HG02678 (cell line): ENCODE data around the gene SMNDC1.

Source experiments
- ATAC-seq: cut with Tn5 transposase; IDR thresholded peaks from one replicate; pipeline ENCODE4 v1.9.1; 2021; ENCODE audit warnings: mild to moderate bottlenecking, moderate library complexity; ENCODE audit not compliant: unreplicated experiment

SMNDC1 gene

DNA sequence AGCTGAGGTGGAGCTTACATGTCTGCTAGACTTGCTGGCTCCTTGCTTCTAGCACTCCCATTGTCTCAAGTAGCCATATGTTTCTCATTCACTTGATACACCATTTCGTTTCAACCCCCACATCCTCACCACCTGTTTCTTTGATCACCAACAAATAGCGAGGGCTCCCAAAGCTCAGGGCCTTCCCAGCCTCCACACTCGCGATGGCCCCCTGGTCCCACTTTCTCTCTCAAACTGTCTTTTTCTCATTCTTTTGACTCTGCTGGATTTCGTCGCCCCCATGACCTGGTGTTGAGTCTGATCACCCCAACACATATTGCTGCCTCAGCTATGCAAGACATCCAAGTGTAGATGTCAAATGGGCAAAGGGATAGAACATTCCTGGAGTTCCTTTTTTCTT lies 26.0 kb upstream of the SMNDC1 start:
- ATAC-seq: no peak

DNA sequence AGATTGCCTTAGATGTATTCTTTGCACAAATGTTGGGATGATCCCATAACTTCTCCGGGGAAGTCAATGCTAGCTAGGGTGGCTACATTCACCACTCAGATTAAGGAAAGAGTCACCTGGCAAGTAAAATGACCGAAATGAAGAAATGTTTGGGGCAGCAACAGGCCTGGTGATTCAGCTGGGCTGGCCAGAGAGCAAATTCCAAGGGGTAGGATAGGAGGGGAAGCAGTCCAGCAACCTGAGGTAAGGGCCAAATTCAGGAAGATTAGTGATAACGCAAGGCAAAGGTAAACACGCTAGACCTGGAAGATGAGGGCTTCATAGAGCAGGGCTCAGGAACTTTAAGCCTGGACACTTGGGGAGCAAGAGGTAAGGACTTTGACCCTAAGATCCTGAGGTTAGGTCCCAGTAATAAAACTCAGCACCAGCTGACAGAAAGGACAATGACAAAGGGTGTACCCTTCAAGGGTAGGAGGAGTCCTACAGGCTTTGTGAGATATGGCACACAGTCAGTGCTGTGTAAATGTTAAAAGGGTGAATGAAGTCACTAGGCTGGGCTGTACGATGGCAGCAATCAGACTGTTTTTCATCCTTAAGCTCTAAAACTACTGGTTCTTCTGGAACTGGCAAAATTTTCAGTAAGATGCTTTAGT lies 22.7 kb upstream of the SMNDC1 start:
- ATAC-seq: no peak

DNA sequence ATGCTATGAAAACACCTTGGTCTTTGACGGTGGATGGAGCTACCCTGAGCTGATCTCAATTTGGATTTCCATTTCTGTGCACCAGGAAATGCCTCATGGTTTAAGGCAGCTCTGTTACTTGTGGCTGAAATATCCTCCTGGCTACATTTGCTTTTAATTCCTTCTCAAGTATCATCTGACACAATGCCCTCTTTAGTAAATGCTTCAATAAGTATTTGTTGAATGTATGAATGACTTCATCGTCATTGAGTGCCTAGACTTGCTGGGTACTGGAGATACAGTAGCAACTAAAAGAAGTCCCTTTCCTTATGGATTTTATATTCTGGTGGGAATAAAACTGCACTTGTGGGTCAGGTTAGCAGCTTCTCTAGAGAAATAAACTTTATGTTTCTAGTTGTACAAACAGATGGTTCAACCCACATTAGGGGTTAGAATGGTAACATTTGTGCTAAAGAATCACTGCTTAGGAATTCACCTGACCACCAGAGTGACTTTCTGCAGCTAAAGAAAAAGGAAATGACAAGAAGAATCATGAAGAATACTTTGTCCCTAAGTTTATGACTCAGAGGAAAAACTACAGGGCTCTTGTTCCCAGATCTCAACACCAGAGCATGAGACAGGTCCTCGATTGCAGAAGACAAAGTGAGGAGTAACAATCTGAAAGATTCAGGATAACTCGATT lies 21.8 kb upstream of the SMNDC1 start:
- no peak for ATAC-seq

DNA sequence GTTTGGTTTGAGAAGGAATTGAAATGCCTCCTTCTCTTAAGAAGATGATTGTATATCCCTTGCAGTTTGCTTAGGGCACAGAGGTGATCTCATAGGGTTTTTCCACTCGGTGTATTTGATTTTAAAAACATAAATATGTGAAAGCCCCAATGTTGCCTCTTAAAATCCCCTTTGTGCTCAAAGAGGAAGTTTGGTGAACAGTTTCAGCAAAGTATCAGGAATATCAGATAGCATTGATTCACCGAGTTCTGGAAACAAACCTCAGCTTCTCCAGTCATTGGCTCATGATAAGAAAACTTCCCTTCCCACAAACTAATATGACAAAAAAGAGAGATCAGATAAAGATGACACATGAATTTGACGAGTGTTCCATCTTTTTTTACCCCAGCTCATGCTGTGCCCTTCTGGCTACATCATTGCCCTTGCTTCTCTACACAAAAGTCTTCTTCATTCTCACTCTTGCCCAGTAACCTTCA lies 20.1 kb upstream of the SMNDC1 start:
- peak; percentile 49 for ATAC-seq

DNA sequence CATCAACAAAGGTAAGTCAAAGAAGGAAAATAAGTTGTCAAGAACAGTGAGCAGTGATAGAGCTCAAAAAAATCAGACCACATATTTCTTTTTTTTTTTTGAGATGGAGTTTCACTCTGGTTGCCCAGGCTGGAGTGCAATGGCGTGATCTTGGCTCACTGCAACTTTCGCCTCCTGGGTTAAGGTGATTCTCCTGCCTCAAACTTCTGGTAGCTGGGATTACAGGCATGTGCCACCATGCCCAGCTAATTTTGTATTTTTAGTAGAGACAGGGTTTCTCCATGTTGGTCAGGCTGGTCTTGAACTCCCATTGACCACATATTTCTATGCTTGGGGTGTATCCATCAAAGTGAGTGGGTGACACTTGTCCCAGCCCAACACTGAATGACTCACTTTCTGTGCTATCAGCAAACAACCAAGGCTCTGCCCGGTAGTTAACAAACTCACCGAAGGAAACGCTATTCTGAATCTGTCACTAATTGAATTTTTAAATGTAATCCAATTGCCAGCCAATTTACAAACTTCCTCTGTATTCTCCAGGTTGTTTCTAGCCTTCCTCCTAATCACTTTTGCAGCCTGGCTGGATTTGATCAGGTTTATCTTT lies 19.6 kb upstream of the SMNDC1 start:
- ATAC-seq: peak; percentile 54

DNA sequence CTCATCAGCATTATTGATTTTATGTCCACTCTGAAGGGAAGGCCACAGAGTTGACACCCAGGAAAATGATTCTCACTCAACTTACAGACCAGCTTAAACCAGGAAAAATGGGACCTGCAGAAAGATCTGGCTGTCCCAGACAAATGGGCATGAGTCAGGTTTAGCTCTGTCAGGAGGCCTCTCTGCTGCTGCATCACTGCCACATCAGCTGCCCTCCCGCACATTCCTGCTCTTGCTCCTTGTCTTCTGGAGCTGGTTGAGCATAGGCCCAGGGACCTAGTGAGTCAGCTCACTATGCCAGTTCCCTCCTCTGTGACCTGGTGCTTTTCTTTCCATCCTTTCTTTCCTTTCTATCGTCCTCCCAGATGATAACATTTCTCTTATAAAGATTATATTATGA lies 18.8 kb upstream of the SMNDC1 start:
- ATAC-seq: no peak

DNA sequence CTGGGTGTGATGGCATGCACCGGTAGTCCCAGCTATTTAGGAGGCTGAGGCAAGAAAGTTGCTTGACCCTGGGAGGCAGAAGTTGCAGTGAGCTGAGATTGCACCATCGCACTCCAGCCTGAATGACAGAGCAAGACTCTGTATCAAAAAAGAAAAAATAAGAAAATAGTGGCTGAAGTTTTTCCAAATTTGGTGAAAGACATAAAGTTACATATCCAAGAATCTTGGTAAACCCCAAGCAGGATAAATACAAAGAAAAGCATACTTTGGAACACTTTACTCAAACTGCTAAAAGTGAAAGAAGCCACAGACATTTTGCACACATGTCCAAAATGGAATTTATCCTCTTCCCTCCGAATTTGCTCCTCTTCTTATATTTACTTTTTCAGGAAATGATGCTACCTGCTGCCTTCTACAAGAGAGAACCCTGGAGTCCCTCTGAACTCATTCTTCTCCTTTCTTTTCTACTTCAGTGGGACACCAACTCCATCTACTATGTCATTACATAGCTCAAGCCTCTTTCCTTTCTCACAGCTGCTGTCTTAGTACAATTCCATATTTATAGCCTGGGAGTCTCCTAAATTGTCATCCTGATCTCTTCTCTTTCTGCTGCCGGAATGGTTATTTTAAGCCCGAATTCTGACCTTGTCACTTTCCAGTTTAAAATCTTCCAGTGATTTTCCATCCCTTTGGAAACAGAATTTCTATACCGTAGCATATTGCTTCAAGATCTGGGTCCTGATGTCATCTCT lies 17.3 kb upstream of the SMNDC1 start:
- no peak for ATAC-seq

DNA sequence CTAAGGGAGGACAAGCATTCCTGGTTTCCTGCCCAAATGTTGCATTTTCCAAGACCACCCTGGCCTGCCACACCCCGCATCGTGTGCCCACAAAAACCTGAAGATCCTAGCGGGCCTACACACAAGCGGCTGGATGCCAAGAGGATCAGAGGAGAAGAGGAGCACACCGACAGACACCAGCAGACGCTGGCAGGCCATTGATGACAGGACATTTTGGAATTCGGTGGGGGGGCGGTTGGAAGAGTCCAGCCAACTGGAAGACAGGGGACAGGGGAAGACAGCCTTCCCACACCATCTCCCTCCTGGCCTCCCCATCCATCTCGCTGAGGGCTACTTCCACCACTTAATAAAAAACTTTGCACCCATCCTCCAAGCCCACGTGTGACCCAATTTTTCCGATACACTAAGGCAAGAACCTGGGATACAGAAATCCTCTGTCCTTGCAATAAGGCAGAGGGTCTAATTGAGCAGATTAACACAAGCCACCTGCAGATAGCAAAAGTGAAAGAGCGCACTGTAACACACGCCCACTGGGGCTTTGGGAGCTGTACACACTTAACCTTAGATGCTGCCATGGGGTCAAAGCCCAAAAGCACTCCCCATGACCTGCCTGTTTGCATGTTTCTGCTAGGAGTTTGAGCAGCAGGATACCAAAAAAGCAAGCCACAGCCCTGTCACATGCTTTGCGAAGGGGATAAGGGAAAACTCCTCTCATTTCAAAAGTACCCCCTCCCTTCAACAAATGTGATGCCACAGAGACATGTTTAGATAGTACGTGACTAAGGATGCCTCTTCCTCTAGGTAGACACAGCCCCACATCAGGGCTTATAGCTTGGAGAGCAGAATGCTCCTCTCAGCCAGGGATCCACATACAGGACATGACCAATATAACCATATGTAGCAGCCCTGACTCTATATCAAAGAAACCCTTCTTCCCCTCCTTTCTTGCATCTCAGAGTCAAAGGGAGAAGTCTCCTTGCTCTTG lies 13.4 kb upstream of the SMNDC1 start:
- no peak for ATAC-seq

DNA sequence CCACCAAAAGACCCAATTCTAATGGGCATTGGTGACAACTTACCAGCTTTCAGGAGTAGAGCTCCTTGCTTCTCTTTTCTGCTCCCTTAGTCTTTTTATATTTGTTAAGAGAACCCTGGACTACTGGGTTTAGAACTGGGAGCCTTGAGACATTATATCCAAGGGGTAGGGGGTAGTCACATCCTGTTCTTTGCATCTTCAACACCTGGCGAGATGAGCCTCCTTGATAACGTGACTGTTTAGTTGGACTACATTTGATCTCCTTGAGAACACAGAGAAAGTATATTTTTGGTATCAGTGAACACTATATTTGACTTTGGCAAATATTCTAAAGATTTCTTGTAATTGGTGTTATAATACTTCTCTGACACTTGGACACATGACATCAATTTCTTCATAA lies 9.0 kb upstream of the SMNDC1 start:
- ATAC-seq: no peak

DNA sequence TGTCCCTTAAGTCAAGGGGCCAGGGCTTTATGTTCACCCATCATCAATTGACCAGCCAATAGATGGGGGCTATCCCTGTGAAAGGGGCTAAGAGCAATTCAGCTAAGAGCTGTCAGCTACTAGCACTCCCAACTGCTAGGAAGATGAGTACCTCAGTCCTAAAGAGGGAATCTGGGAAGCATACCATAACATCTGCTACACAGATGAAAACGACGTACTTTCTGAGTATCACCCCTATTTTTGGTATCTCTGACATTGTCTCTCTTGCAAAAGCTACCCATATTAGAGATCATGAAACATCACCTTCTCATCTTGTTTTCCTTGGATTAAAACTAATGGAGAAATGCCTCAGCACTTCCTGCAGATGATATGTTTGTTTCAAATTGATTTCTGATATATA lies 7.5 kb upstream of the SMNDC1 start:
- no peak for ATAC-seq

DNA sequence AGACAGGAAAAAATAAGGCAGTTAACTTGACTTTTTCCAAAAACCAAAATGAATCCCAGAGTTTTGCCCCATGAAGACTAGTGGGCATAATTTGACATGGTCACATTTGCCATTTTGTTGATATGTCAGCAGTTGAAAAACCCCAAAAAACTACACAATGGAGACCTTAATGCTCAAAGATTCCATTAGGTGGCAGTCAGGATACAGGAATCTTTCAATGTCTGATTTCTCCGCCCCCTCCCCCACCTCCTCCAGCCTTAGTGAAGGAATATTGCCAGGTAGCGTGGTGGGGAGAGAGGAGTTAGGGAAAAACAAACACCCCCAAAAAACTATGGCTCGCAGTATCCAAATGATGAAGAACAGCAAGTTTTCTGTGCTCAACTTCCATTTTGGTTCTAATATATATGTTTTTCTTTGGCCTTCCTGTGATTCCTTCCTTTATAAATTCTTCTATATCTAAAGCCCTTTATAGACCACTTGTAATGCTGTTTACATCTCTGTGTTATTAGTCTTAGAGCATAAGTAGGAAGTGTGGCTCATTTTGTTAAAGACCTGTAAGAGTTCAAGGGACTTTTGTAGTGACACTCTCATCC lies 6.7 kb upstream of the SMNDC1 start:
- no peak for ATAC-seq

DNA sequence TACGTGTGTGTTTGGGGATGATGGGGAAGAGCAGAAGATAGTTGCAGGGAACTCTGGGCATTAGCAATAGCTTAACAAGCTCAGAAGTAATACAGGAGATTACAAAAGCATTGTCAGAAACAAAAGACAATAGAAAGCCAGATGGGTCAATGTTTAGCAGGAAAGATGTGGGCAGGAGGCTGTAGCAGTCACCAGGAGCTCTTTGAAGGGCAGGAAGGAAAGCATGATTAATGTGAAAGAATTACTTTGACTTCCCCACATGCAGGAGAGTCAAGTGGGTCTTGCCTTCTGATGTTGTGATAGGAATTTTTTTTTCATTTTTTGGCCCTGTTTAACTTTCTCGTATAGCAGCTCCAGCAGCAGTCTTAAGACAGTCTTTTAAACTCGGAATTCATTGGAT lies 6.0 kb upstream of the SMNDC1 start:
- no peak for ATAC-seq

DNA sequence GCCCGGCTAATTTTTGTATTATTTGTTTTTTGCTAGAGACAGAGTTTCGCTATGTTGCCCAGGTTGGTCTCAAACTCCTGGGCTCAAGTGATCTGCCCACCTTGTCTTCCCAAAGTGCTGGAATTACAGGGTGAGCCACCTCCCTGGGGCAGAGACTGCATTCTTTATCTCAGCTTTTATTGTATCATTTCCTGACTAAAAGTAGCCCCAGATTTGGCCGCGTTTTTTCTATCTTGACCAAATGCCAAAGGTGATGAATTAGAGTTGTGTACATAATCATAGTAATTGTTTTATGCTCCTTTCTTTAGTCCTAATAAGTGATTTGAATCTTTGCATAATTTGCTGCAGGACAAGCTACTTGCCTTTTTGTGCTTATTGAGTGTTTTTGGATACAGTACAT lies 3.1 kb upstream of the SMNDC1 start:
- no peak for ATAC-seq

DNA sequence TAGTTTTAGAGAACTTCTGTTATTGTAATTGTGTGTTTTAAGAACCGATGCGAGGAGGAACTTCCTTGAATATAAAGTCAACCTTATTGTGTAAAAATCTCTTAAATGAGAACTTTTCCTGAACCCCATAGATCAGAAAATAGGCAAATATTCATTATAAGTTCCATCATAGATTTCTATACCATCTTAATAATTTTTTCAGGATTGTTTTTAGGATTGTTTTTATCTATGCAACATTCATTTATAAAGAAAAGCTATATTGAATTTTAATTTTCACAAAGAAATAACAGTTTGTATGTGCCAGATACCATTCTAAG lies 1.7 kb upstream of the SMNDC1 start:
- no peak for ATAC-seq

DNA sequence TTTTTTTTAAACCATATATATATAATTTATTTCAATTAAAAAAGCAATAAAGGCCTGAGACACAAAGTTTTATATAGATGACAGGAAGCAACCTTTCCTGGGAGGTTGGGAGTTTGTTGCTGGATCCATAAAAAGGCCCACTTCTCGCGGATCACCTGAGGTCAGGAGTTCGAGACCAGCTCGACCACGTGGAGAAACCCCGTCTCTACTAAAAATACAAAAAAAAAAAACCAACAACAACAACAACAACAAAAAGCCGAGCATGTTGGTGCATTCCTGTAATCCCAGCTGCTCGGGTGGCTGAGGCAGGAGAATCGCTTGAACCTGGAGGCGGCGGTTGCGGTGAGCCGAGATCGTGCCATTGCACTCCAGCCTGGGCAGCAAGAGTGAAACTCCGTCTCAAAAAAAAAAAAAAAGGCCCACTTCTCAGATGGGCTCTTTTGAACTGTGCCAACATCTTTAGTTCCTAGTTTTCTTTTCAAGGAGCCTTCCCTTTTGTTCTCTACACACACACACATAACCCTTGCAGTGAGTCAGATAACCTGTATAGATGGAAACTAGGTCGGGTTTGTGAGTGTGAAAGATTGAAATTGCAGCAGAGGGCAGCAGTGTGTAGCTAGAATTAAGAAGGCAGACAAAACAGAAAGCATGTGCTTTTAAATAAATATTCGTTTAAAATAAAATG lies 1.2 kb upstream of the SMNDC1 start:
- peak; percentile 45 for ATAC-seq

DNA sequence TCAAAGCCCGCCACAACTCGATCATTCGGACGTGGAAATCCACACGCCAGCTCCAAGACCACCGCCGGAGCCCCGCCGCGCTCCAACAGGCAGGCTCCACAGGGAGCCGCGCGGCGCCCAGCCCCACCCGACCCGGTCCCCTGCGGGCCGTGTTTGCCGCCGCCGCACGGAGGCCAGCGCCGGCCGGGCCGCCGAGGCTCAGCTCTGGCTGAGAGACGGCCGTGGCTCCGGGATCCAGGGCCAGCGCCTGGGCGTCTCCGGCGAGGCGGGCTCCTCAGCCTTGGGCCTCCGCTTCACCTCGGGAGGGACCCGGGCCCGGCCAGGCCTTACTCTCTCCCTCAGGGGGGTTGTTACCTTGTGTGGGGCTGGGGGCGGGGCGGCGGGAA lies 333 bp downstream of the SMNDC1 start:
- peak; percentile 36 for ATAC-seq

DNA sequence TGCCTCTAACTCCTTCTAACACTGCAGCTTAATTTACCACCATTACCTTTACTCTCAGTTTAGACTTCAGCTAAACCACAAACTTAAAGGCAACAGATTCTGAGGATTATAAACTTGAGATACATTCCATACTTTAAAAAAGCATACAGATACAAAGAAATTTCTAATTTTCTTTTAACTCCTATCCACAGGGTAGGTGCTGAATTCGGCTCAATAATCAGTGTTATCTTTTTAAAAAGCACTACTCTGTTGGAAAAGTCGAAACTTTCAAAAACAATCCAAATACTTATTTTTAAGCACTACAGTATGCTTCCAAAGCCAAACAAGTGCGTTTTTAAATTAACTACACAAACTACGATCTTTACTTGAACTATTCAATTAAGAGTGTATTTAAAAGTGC lies 1.0 kb downstream of the SMNDC1 start:
- no peak for ATAC-seq

DNA sequence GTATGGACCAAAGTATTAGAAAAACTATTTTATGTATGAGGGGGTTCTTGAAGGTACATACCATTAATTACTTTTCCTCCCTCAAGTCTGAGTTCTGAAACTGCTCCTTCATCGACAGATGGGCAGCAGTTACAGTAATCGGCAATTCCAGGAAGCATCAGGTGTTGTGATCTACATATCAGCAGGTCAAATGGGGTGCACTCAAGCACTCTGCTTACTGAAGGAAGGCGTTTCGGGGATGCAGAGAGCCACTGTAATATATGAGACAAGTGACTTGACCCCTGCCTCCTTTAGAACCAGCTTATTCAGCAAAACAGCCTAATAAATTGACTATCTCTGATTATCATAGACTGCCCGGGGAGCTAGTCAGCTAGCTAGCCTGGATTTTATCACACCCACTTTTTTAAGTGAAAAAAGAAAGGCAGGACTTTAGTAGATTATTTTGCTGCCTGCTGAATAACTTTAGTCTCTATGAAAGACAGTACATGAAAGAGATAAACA lies 4.2 kb downstream of the SMNDC1 start:
- ATAC-seq: no peak

DNA sequence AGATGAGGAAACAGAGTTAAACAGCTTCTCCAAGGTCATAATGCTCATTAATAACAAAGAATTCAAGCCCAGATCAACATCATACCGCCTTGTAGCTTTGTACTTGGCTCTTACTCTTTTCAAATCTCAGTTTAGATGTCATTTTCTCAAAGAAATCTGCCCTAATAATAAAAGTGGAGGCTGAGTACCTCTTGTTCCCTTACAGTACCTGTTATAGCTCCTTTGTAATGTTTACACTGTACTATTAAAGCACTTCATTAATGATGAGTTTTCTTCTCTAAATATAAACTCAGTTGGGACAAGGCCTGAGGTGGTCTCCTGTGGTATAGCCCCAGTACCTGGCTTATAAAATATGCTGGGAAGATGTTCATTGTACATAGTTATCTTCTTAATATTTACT lies 7.8 kb downstream of the SMNDC1 start:
- ATAC-seq: no peak

DNA sequence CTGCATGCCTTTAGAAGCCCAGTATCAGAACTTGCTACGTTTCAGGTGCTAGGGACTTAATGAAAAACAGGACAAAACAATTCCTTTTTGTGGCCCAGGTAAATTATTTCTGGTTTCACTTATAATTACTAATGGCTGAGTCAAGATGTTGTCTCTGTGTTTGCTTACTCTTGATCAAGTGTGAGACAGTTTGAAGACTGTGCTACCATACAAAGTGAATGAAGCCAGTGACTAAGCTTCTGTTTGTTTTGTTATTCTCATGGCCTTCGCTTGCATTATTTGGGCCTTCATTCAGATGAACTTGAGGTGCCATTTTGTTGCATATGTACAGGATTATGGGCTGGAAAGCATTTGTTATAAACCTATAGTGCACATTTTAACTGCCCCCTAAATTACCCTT lies 17.9 kb downstream of the SMNDC1 start:
- no peak for ATAC-seq
